Panc1 (cell line): Measurements from ENCODE around the gene ACO1. TPM values are rescaled to one million over a fixed set of nuclear protein-coding genes. Genes with fewer than 3 reads are reported as not detected.

Source experiments
- ATAC-seq: fragments of 200-7000 bp; cut with Tn5 transposase; 2 replicates; pipeline ENCODE4 v1.9.1; 2020; ENCODE audit warnings: mild to moderate bottlenecking, moderate library complexity
- BruUV-seq: library from RNA; stranded (reverse); fragments of 400-500 nt; replicated peaks from 2 replicates; lab custom pipeline; 2021; lab: Mats Ljungman, UMichigan
- CTCF ChIA-PET: fragments of 300-600 bp; sonication (Branson Sonifier 250); formaldehyde crosslinking; loops from one replicate; lab custom pipeline; 2022; ENCODE audit warnings: antibody characterized with exemption; lab: Charles Lee
- POLR2A ChIA-PET: fragments of 300-600 bp; sonication (Branson Sonifier 250); formaldehyde crosslinking; loops from one replicate; lab custom pipeline; 2022; ENCODE audit warnings: antibody characterized with exemption; lab: Charles Lee
- DNase-seq: peaks from one replicate; pipeline ENCODE4 v3.0.0-alpha.2; 2010; ENCODE audit warnings: low read depth, low spot score
- H3K27ac ChIP-seq: 2 replicates; pipeline ENCODE4 v1.5.1; 2011; ENCODE audit warnings: mild to moderate bottlenecking, low read length, inconsistent platforms
- H3K27me3 ChIP-seq: fragments of 200-500 bp; sonication (Bioruptor generic); 2 replicates; pipeline ENCODE4 v1.6.0; 2014; ENCODE audit warnings: low read length, inconsistent platforms; ENCODE audit not compliant: control insufficient read depth, insufficient read depth
- H3K36me3 ChIP-seq: fragments of 200-500 bp; sonication (Bioruptor generic); 2 replicates; pipeline ENCODE4 v1.5.1; 2014; ENCODE audit warnings: inconsistent platforms, mild to moderate bottlenecking, low read length, moderate library complexity; ENCODE audit not compliant: control insufficient read depth, insufficient read depth
- H3K4me1 ChIP-seq: 2 replicates; pipeline ENCODE4 v1.5.1; 2011; ENCODE audit warnings: inconsistent platforms, mild to moderate bottlenecking, low read length, moderate library complexity; ENCODE audit not compliant: control insufficient read depth, insufficient read depth
- H3K4me3 ChIP-seq, 2 experiments: 2 replicates each; pipeline ENCODE4 v1.5.1; 2011 to 2012; ENCODE audit warnings: low read depth in 2 of 2, low read length in 2 of 2, mild to moderate bottlenecking in 2 of 2, inconsistent platforms in 1 of 2, moderate library complexity in 1 of 2
- H3K9me3 ChIP-seq: fragments of 200-500 bp; sonication (Bioruptor generic); 2 replicates; pipeline ENCODE4 v1.5.1; 2014; ENCODE audit warnings: low read depth, mild to moderate bottlenecking, inconsistent platforms, low read length, moderate library complexity; ENCODE audit not compliant: control insufficient read depth, insufficient read depth
- CTCF ChIP-seq: fragments of 450-650 bp; IDR thresholded peaks from 2 replicates; pipeline ENCODE4 v1.5.1; 2017; ENCODE audit warnings: mild to moderate bottlenecking
- POLR2AphosphoS5 ChIP-seq: IDR thresholded peaks from 2 replicates; pipeline ENCODE4 v1.6.1; 2012; ENCODE audit warnings: mild to moderate bottlenecking, low read depth, low read length, moderate library complexity
- SIN3A ChIP-seq: IDR thresholded peaks from 2 replicates; pipeline ENCODE4 v1.6.1; 2012; ENCODE audit warnings: low read depth, mild to moderate bottlenecking, low read length, moderate library complexity, borderline replicate concordance; ENCODE audit not compliant: insufficient read depth
- TCF7L2 ChIP-seq: IDR thresholded peaks from 2 replicates; pipeline ENCODE4 v1.6.1; 2011; ENCODE audit warnings: mild to moderate bottlenecking, low read depth, low read length, inconsistent platforms
- in situ Hi-C: cut with HindIII; loops from 2 replicates; pipeline ENCODE4 v1.10.0; 2016; ENCODE audit warnings: low sequenced_read_pairs, low pct_unique_long_range_greater_than_20kb
- intact Hi-C: fragments of 100-400 bp; cut with micrococcal nuclease; formaldehyde crosslinking; loops from one replicate; pipeline ENCODE4 v1.10.0; 2022; ENCODE audit not compliant: unreplicated experiment
- total RNA-seq: library from RNA; stranded (reverse); gene quantifications from one replicate; pipeline ENCODE4 v1.2.1, GENCODE V29; 2021; ENCODE audit not compliant: unreplicated experiment
- TF ChIP-seq, protein P1 (sequence below), 2 experiments: IDR thresholded peaks; 2 replicates each; pipeline ENCODE4 v1.6.1; 2011 to 2012; ENCODE audit warnings: low read depth in 2 of 2, control low read depth in 1 of 2, low read length in 1 of 2, mild to moderate bottlenecking in 1 of 2, moderate library complexity in 1 of 2; ENCODE audit not compliant: insufficient read depth in 1 of 2

Gene ACO1
- total RNA-seq, 1 experiment from 2014 or later = 49.3 TPM

DNA sequence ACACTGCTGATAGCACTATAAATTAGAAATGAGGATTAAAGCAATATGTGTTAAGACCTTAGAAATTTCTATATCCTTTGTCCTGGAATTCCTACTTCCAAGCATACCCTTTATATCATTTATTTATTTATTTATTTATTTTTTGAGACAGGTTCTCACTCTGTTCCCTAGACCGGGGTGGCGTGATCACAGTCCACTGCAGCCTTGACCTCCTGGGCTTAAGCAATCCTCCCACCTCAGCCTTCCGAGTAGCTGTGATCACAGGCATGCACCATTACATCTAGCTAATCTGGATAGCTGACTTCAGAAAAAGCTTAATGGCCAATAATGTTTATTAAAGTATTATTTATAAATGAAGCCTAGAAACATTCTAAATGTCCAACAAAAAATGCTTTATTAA, 27.3 kb downstream of the ACO1 start:
- no peaks in the 10 kb centered on the region for H3K4me1 ChIP-seq
- no TSS peak for BruUV-seq
- H3K9me3 ChIP-seq = no peaks in the 10 kb centered on the region
- H3K36me3 ChIP-seq = 0 out of 2 replicates have a peak, but pooled peaks cover 3% of the 10 kb centered on the region
- H3K27me3 ChIP-seq = no peaks in the 10 kb centered on the region
- H3K27ac ChIP-seq = no peak overlapping the region
- TF ChIP-seq POLR2AphosphoS5 (no peak), CTCF (no peak), SIN3A (no peak), TCF7L2 (no peak)
- TF ChIP-seq, protein P1, sequence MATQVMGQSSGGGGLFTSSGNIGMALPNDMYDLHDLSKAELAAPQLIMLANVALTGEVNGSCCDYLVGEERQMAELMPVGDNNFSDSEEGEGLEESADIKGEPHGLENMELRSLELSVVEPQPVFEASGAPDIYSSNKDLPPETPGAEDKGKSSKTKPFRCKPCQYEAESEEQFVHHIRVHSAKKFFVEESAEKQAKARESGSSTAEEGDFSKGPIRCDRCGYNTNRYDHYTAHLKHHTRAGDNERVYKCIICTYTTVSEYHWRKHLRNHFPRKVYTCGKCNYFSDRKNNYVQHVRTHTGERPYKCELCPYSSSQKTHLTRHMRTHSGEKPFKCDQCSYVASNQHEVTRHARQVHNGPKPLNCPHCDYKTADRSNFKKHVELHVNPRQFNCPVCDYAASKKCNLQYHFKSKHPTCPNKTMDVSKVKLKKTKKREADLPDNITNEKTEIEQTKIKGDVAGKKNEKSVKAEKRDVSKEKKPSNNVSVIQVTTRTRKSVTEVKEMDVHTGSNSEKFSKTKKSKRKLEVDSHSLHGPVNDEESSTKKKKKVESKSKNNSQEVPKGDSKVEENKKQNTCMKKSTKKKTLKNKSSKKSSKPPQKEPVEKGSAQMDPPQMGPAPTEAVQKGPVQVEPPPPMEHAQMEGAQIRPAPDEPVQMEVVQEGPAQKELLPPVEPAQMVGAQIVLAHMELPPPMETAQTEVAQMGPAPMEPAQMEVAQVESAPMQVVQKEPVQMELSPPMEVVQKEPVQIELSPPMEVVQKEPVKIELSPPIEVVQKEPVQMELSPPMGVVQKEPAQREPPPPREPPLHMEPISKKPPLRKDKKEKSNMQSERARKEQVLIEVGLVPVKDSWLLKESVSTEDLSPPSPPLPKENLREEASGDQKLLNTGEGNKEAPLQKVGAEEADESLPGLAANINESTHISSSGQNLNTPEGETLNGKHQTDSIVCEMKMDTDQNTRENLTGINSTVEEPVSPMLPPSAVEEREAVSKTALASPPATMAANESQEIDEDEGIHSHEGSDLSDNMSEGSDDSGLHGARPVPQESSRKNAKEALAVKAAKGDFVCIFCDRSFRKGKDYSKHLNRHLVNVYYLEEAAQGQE (IDR thresholded peaks at IDR 0.05; ENCODE audit: insufficient read depth in 1 of 2, low read depth in 2 of 2, low read length in 1 of 2) = no peak
- ATAC-seq (no peak), DNase-seq (no peak)
- in situ Hi-C loops = no loop called here
- intact Hi-C loops = no loop called here
- H3K4me3 ChIP-seq = no peak overlapping the region
- CTCF ChIA-PET = no interaction called here
- POLR2A ChIA-PET = no interaction called here

GRCh38 chr9:32412440-32412839, 28.0 kb downstream of the ACO1 start:
- no TSS peak for BruUV-seq
- no peak overlapping the region for H3K4me3 ChIP-seq
- H3K36me3 ChIP-seq = 0 out of 2 replicates have a peak, but pooled peaks cover 3% of the 10 kb centered on the region

More at GRCh38 chr9:32412440-32412839, 28.0 kb downstream of the ACO1 start:
- no peaks in the 10 kb centered on the region for H3K27me3 ChIP-seq
- no peak overlapping the region for H3K27ac ChIP-seq
- intact Hi-C loops = no loop called here
- no peaks in the 10 kb centered on the region for H3K9me3 ChIP-seq
- DNase-seq (no peak), ATAC-seq (no peak)
- in situ Hi-C loops = no loop called here
- H3K4me1 ChIP-seq = no peaks in the 10 kb centered on the region
- CTCF ChIA-PET = interaction anchor here (1.2 kb wide), 1 partner anchor 34 kb away, joined by 4 read pairs; no protein-coding TSS in a partner anchor
- no peak for TF ChIP-seq TCF7L2
- no peak for TF ChIP-seq CTCF
- no peak for TF ChIP-seq SIN3A
- TF ChIP-seq, protein P1 (IDR thresholded peaks at IDR 0.05; ENCODE audit: insufficient read depth in 1 of 2, low read depth in 2 of 2, low read length in 1 of 2) = no peak
- no peak for TF ChIP-seq POLR2AphosphoS5
- POLR2A ChIA-PET = no interaction called here
